ENCODE results near the gene VWA5B1.

Gene VWA5B1

GRCh38 chr1:20298626-20299025, 8.0 kb downstream of the VWA5B1 start:
- H3K4me3 ChIP-seq (replicated peaks; ENCODE audit: low read depth, low read length) = no peak overlapping the region

GRCh38 chr1:20301463-20302107, 10.9 kb downstream of the VWA5B1 start:
- DNase-seq (ENCODE audit: low read depth) = no peak
- no peak for TF ChIP-seq CTCF (IDR thresholded peaks at IDR 0.05; ENCODE audit: low read length, missing control alignments)
- no peak overlapping the region for H3K4me3 ChIP-seq (replicated peaks; ENCODE audit: low read depth, low read length)

More at GRCh38 chr1:20298626-20299025, 8.0 kb downstream of the VWA5B1 start:
- DNase-seq (ENCODE audit: low read depth) = no peak
- TF ChIP-seq CTCF (IDR thresholded peaks at IDR 0.05; ENCODE audit: low read length, missing control alignments) = no peak

- H3K4me3 ChIP-seq (replicated peaks; ENCODE audit: low read depth, low read length) = no peak overlapping the region
- DNase-seq (ENCODE audit: low read depth) = no peak
- TF ChIP-seq CTCF (IDR thresholded peaks at IDR 0.05; ENCODE audit: low read length, missing control alignments) = no peak
These were observed 11.4 kb downstream of the VWA5B1 start for GRCh38 chr1:20302108-20302471.

- DNase-seq (ENCODE audit: low read depth) = no peak
- no peak for TF ChIP-seq CTCF (IDR thresholded peaks at IDR 0.05; ENCODE audit: low read length, missing control alignments)
- H3K4me3 ChIP-seq (replicated peaks; ENCODE audit: low read depth, low read length) = no peak overlapping the region
These were observed 16.4 kb downstream of the VWA5B1 start for GRCh38 chr1:20307026-20307425.

- no peak overlapping the region for H3K4me3 ChIP-seq (replicated peaks; ENCODE audit: low read depth, low read length)
- TF ChIP-seq CTCF (IDR thresholded peaks at IDR 0.05; ENCODE audit: low read length, missing control alignments) = no peak
These were observed 17.9 kb downstream of the VWA5B1 start for GRCh38 chr1:20308569-20308968.

GRCh38 chr1:20311289-20311688, 20.6 kb downstream of the VWA5B1 start:
- no peak overlapping the region for H3K4me3 ChIP-seq (replicated peaks; ENCODE audit: low read depth, low read length)
- no peak for TF ChIP-seq CTCF (IDR thresholded peaks at IDR 0.05; ENCODE audit: low read length, missing control alignments)
- no peak for DNase-seq (ENCODE audit: low read depth)

More at GRCh38 chr1:20308569-20308968, 17.9 kb downstream of the VWA5B1 start:
- no peak for DNase-seq (ENCODE audit: low read depth)

GRCh38 chr1:20312310-20312709, 21.6 kb downstream of the VWA5B1 start:
- no peak for TF ChIP-seq CTCF (IDR thresholded peaks at IDR 0.05; ENCODE audit: low read length, missing control alignments)
- no peak overlapping the region for H3K4me3 ChIP-seq (replicated peaks; ENCODE audit: low read depth, low read length)
- no peak for DNase-seq (ENCODE audit: low read depth)
